MM.1S (cell line): ENCODE measurements around the gene GRIN3B.
"Not testable (repeated sequence)": the region's sequence is repeated elsewhere in the genome, so short reads cannot be mapped to it uniquely, and the experiment has no call there.

Experiments
- DNase-seq: peaks from one replicate; pipeline ENCODE4 v3.0.0-alpha.2; 2015
- H2AFZ ChIP-seq: fragments of 300-600 bp; sonication (generic); 2 replicates; pipeline ENCODE4 v1.6.0; 2016; ENCODE audit warnings: antibody characterized with exemption, low read length
- H3F3A ChIP-seq: fragments of 300-600 bp; sonication (generic); 2 replicates; pipeline ENCODE4 v1.6.1; 2016; ENCODE audit warnings: mild to moderate bottlenecking, antibody characterized with exemption, low read length, moderate library complexity, mixed read lengths; ENCODE audit not compliant: insufficient read depth
- H3K27ac ChIP-seq: fragments of 300-600 bp; sonication (generic); 2 replicates; pipeline ENCODE4 v1.5.1; 2016; ENCODE audit warnings: mild to moderate bottlenecking, low read length
- H3K27me3 ChIP-seq: fragments of 300-600 bp; sonication (generic); replicated peaks from 2 replicates; pipeline ENCODE4 v1.6.0; 2016; ENCODE audit warnings: low read length; ENCODE audit not compliant: insufficient read depth
- H3K36me3 ChIP-seq: fragments of 300-600 bp; sonication (generic); replicated peaks from 2 replicates; pipeline ENCODE4 v1.6.1; 2016; ENCODE audit warnings: mild to moderate bottlenecking, low read length, mixed read lengths; ENCODE audit not compliant: insufficient read depth
- H3K4me1 ChIP-seq: fragments of 300-600 bp; sonication (generic); 2 replicates; pipeline ENCODE4 v1.6.1; 2016; ENCODE audit warnings: low read length, mixed read lengths
- H3K4me2 ChIP-seq: fragments of 300-600 bp; sonication (generic); 2 replicates; pipeline ENCODE4 v1.6.0; 2016; ENCODE audit warnings: low read depth, low read length
- H3K4me3 ChIP-seq: fragments of 300-600 bp; sonication (generic); 2 replicates; pipeline ENCODE4 v1.5.1; 2016; ENCODE audit warnings: low read length, mixed read lengths
- H3K79me2 ChIP-seq: fragments of 300-600 bp; sonication (generic); 2 replicates; pipeline ENCODE4 v1.6.1; 2016; ENCODE audit warnings: mixed run types, low read length, mixed read lengths
- H3K9ac ChIP-seq: fragments of 300-600 bp; sonication (generic); 2 replicates; pipeline ENCODE4 v1.6.1; 2016; ENCODE audit warnings: low read length, mixed read lengths
- H3K9me2 ChIP-seq: fragments of 300-600 bp; sonication (generic); replicated peaks from 2 replicates; pipeline ENCODE4 v1.6.1; 2016; ENCODE audit warnings: mild to moderate bottlenecking, low read length, mixed read lengths; ENCODE audit not compliant: insufficient read depth
- H3K9me3 ChIP-seq: fragments of 300-600 bp; sonication (generic); replicated peaks from 2 replicates; pipeline ENCODE4 v1.6.1; 2016; ENCODE audit warnings: mild to moderate bottlenecking, low read length, mixed read lengths; ENCODE audit not compliant: insufficient read depth
- H4K20me1 ChIP-seq: fragments of 300-600 bp; sonication (generic); 2 replicates; pipeline ENCODE4 v1.6.1; 2016; ENCODE audit warnings: mild to moderate bottlenecking, low read length, moderate library complexity, mixed read lengths; ENCODE audit not compliant: insufficient read depth
- CTCF ChIP-seq: fragments of 300-600 bp; sonication (generic); IDR thresholded peaks from 2 replicates; pipeline ENCODE4 v1.5.1; 2016; ENCODE audit warnings: antibody characterized with exemption, low read length, mixed read lengths
- EZH2 ChIP-seq: fragments of 300-600 bp; sonication (generic); optimal IDR thresholded peaks from 2 replicates; pipeline ENCODE3; 2017; ENCODE audit warnings: low read depth, mild to moderate bottlenecking, antibody characterized with exemption, low read length, mixed read lengths
- EZH2phosphoT487 ChIP-seq: fragments of 300-600 bp; sonication (generic); IDR thresholded peaks from 2 replicates; pipeline ENCODE4 v1.6.1; 2018; ENCODE audit warnings: antibody characterized with exemption, low read length

GRIN3B gene

GRCh38 chr19:955803-956765 is 44.1 kb upstream of the GRIN3B start:
- H3K27ac ChIP-seq, result no peak overlapping the region
- no peaks in the 10 kb centered on the region for H3K4me1 ChIP-seq
- H3K79me2 ChIP-seq, result peaks cover 15% of the 10 kb centered on the region; the same call in 1 of the 2 replicates
- no peak overlapping the region for H3K4me3 ChIP-seq
- no peaks in the 10 kb centered on the region for H3K9me2 ChIP-seq
- H3K4me2 ChIP-seq, result no peak overlapping the region
- no peaks in the 10 kb centered on the region for H4K20me1 ChIP-seq
- H2AFZ ChIP-seq, result no peak overlapping the region
- no peak for TF ChIP-seq CTCF
- no peak for TF ChIP-seq EZH2phosphoT487
- no peak for TF ChIP-seq EZH2
- no peak for DNase-seq
- H3K36me3 ChIP-seq, result no peaks in the 10 kb centered on the region
- H3F3A ChIP-seq, result no peaks in the 10 kb centered on the region
- no peaks in the 10 kb centered on the region for H3K27me3 ChIP-seq
- no peak overlapping the region for H3K9ac ChIP-seq
- H3K9me3 ChIP-seq, result no peaks in the 10 kb centered on the region

GRCh38 chr19:956766-957440 is 43.3 kb upstream of the GRIN3B start:
- TF ChIP-seq EZH2 (no peak), CTCF (no peak), EZH2phosphoT487 (no peak)
- H3K27me3 ChIP-seq, result no peaks in the 10 kb centered on the region
- no peaks in the 10 kb centered on the region for H3F3A ChIP-seq
- no peak overlapping the region for H3K4me3 ChIP-seq
- H3K4me2 ChIP-seq, result no peak overlapping the region
- no peak for DNase-seq
- no peaks in the 10 kb centered on the region for H3K4me1 ChIP-seq
- H3K36me3 ChIP-seq, result no peaks in the 10 kb centered on the region
- peaks cover 15% of the 10 kb centered on the region; the same call in 1 of the 2 replicates for H3K79me2 ChIP-seq
- no peak overlapping the region for H3K9ac ChIP-seq
- no peaks in the 10 kb centered on the region for H3K9me2 ChIP-seq
- H3K9me3 ChIP-seq, result no peaks in the 10 kb centered on the region
- no peaks in the 10 kb centered on the region for H4K20me1 ChIP-seq
- H3K27ac ChIP-seq, result no peak overlapping the region
- no peak overlapping the region for H2AFZ ChIP-seq

- H3F3A ChIP-seq, H3K4me2 ChIP-seq, H4K20me1 ChIP-seq, H3K36me3 ChIP-seq, H2AFZ ChIP-seq, H3K9me3 ChIP-seq, H3K9ac ChIP-seq, DNase-seq, H3K27me3 ChIP-seq, H3K4me3 ChIP-seq, H3K27ac ChIP-seq, H3K4me1 ChIP-seq, H3K9me2 ChIP-seq: not testable (repeated sequence)
- H3K79me2 ChIP-seq, result peaks cover 13% of the 10 kb centered on the region; the same call in 1 of the 2 replicates
These were observed 42.6 kb upstream of the GRIN3B start for GRCh38 chr19:957578-957977.
